Activated naive CD8-positive, alpha-beta T cell treated with anti-CD3 and anti-CD28 coated beads, Interleukin-2, amount 10 ng/mL, durations not matched to agents 7 days and 5 days (primary cell): ENCODE measurements around the gene PIGC. TPM values are rescaled to one million over a fixed set of nuclear protein-coding genes. Genes with fewer than 3 reads are reported as not detected.

Source experiments
- ATAC-seq: fragments of 150-1000 bp; cut with Tn5 transposase; one replicate; pipeline ENCODE4 v1.10.0; 2021; ENCODE audit warnings: low read depth, moderate library complexity
- POLR2A ChIA-PET: fragments of 350-600 bp; sonication (Branson Sonifier 250); formaldehyde crosslinking; loops from one replicate; lab custom pipeline; 2021; ENCODE audit warnings: antibody characterized with exemption; lab: Charles Lee
- DNase-seq: peaks from one replicate; pipeline ENCODE4 v3.0.0; 2021
- H3K27ac Mint-ChIP-seq: one replicate; pipeline ENCODE4 v1.8.0; 2022; ENCODE audit warnings: mild to moderate bottlenecking, mixed read lengths
- H3K27me3 Mint-ChIP-seq: one replicate; pipeline ENCODE4 v1.8.0; 2022; ENCODE audit warnings: mild to moderate bottlenecking, moderate library complexity, mixed read lengths
- H3K36me3 Mint-ChIP-seq: one replicate; pipeline ENCODE4 v1.8.0; 2021; ENCODE audit warnings: mild to moderate bottlenecking, mixed read lengths
- H3K4me1 Mint-ChIP-seq: one replicate; pipeline ENCODE4 v1.8.0; 2021; ENCODE audit warnings: mixed read lengths
- H3K4me3 Mint-ChIP-seq: one replicate; pipeline ENCODE4 v1.8.0; 2022; ENCODE audit warnings: mild to moderate bottlenecking, moderate library complexity, mixed read lengths
- H3K9me3 Mint-ChIP-seq: one replicate; pipeline ENCODE4 v1.8.0; 2021; ENCODE audit warnings: mixed read lengths
- total RNA-seq, 2 experiments: library from RNA; stranded (reverse); gene quantifications; one replicate each; pipeline ENCODE4 v1.2.3, GENCODE V29; 2021

Gene PIGC
- total RNA-seq, 2 experiments from 2014 or later, result 32.1 to 32.8 TPM

DNA sequence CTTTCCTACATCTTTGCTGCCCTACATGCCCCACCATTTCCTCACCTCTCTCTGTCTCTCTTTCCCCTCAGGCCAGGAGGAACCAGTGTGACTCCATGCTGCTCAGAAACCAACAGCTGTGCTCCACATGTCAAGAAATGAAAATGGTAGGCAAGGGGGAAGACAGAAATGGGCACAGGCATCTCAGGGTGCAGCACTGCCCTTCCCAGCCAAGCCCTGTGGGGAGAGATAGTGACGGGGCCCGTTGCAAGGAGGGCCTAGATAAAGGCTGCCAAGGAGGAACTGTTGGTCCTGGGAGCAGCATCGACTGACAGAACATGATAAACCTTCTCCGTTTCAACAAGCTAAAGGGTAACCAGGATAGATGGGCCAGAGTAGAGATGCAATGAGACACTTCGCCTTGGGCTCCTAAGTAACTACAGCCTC lies 12.5 kb upstream of the PIGC start:
- ATAC-seq, result no peak
- peaks cover 9% of the 10 kb centered on the region for H3K27me3 Mint-ChIP-seq
- no peak overlapping the region for H3K4me3 Mint-ChIP-seq
- POLR2A ChIA-PET, result no interaction called here
- H3K36me3 Mint-ChIP-seq, result no peaks in the 10 kb centered on the region
- H3K4me1 Mint-ChIP-seq, result peaks cover 5% of the 10 kb centered on the region
- no peak for DNase-seq
- no peak overlapping the region for H3K27ac Mint-ChIP-seq
- no peaks in the 10 kb centered on the region for H3K9me3 Mint-ChIP-seq

DNA sequence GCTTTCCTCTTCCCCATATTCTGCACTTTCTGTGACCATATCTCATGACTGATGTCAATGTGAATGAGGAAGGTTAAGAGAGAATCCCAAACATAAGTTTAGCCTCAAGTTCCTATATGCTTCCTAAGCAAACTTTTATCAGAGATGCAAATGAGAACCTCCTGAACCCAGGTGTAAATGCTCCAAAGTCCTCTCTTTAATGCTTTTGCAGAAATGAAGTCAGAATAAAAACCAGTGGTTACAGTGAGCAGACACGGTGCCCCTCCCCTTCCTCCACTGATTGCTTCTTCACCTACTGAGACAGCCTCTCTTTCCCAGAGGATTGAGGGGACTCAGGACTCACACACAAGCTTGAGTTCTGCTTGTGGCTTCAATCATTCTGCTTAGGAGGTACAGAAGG lies 11.6 kb upstream of the PIGC start:
- DNase-seq (no peak), ATAC-seq (no peak)
- Mint-ChIP-seq H3K4me1 (peaks cover 14% of the 10 kb centered on the region), H3K27me3 (peaks cover 9% of the 10 kb centered on the region), H3K4me3 (no peak overlapping the region), H3K27ac (no peak overlapping the region), H3K9me3 (no peaks in the 10 kb centered on the region), H3K36me3 (no peaks in the 10 kb centered on the region)
- POLR2A ChIA-PET, result no interaction called here

GRCh38 chr1:172453607-172454006 lies 9.7 kb upstream of the PIGC start:
- ATAC-seq (no peak), DNase-seq (no peak)
- Mint-ChIP-seq H3K4me3 (no peak overlapping the region), H3K27me3 (no peaks in the 10 kb centered on the region), H3K9me3 (no peaks in the 10 kb centered on the region), H3K27ac (no peak overlapping the region), H3K4me1 (peaks cover 26% of the 10 kb centered on the region), H3K36me3 (no peaks in the 10 kb centered on the region)
- POLR2A ChIA-PET, result no interaction called here

DNA sequence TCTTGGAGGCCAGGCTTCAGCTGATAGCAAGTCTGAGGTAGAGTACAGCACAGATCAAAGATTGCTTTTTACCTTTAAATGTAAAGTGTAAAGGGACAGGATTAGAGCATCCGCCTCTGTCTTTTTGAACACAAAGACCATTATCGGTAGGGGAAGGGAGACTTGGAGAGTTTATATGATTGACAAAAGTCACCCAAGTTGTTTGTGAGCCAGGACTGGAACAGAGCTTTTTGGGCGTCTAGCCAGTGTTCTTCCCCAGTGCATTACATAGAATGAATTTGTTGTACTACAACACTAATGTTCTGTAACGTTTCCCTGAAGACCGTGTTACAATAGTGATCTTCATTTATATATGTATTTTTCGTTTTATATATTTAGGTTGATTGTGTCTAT lies 9.3 kb upstream of the PIGC start:
- DNase-seq (no peak), ATAC-seq (no peak)
- Mint-ChIP-seq H3K36me3 (no peaks in the 10 kb centered on the region), H3K27me3 (no peaks in the 10 kb centered on the region), H3K27ac (no peak overlapping the region), H3K9me3 (no peaks in the 10 kb centered on the region), H3K4me3 (no peak overlapping the region), H3K4me1 (peaks cover 26% of the 10 kb centered on the region)
- POLR2A ChIA-PET, result no interaction called here

DNA sequence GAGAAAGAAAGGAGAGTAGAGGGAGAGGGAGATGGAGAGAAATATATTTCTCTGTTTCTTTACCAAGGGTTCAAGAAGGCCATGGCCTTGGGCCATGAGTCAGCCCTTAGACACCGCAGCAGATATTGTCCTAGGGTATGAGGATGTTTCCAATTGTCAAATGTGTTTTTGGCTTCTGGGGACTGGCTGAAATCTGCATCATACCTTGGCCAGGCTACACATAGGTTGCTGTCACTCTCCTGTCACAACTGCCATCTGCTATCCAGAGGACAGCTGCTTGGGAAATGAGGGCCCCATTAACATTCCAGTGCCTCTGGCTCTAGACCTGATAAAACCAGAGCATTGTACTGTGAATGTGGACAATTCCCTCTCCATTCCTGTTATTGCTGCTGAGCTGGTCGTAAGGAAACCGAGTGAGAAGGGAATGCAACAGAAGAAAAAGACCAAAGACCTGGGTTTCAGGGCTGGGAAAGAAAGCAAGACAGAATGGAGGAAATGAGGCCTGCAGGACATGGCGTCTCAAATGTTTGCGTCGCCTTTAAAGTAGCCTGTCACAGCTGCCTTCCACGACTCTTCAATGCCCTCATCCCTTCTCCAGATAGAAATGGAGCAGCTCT lies 8.8 kb upstream of the PIGC start:
- ATAC-seq (no peak), DNase-seq (no peak)
- Mint-ChIP-seq H3K9me3 (no peaks in the 10 kb centered on the region), H3K27ac (no peak overlapping the region), H3K27me3 (no peaks in the 10 kb centered on the region), H3K4me3 (no peak overlapping the region), H3K36me3 (no peaks in the 10 kb centered on the region), H3K4me1 (peaks cover 26% of the 10 kb centered on the region)
- POLR2A ChIA-PET, result no interaction called here

- POLR2A ChIA-PET, result interaction anchor here (0.6 to 0.8 kb wide), 3 partner anchors 81 to 1274 kb away, joined by 3 to 6 read pairs (median 3); no protein-coding TSS in a partner anchor
- no peaks in the 10 kb centered on the region for H3K36me3 Mint-ChIP-seq
- H3K9me3 Mint-ChIP-seq, result no peaks in the 10 kb centered on the region
- no peaks in the 10 kb centered on the region for H3K27me3 Mint-ChIP-seq
- peak overlapping the region; percentile 68 for H3K27ac Mint-ChIP-seq
- DNase-seq, result no peak
- peaks cover 26% of the 10 kb centered on the region for H3K4me1 Mint-ChIP-seq
- peak; percentile 41 for ATAC-seq
- no peak overlapping the region for H3K4me3 Mint-ChIP-seq
These were observed 7.2 kb upstream of the PIGC start for GRCh38 chr1:172451002-172451443.

- DNase-seq (no peak), ATAC-seq (peak; percentile 19)
- Mint-ChIP-seq H3K36me3 (no peaks in the 10 kb centered on the region), H3K27ac (peak overlapping the region; percentile 68), H3K4me3 (peak overlapping the region; percentile 7), H3K4me1 (peaks cover 26% of the 10 kb centered on the region), H3K27me3 (no peaks in the 10 kb centered on the region), H3K9me3 (no peaks in the 10 kb centered on the region)
- POLR2A ChIA-PET, result interaction anchor here (0.6 to 1.4 kb wide), 3 partner anchors 82 to 277 kb away, joined by 3 to 4 read pairs (median 3); partner anchors contain the start of gene SUCO
These were observed 6.6 kb upstream of the PIGC start for GRCh38 chr1:172450524-172450885.

- peak overlapping the region; percentile 68 for H3K27ac Mint-ChIP-seq
These were observed 6.0 kb upstream of the PIGC start for GRCh38 chr1:172449585-172450523.

GRCh38 chr1:172448995-172449584 lies 5.2 kb upstream of the PIGC start:
- H3K36me3 Mint-ChIP-seq, result no peaks in the 10 kb centered on the region
- no peak overlapping the region for H3K27ac Mint-ChIP-seq
- H3K4me1 Mint-ChIP-seq, result peaks cover 28% of the 10 kb centered on the region
- H3K4me3 Mint-ChIP-seq, result no peak overlapping the region
- POLR2A ChIA-PET, result interaction anchor here (1.4 kb wide), 1 partner anchor 83 kb away, joined by 4 read pairs; the partner anchor contains the start of gene SUCO
- DNase-seq (no peak), ATAC-seq (no peak)
- H3K9me3 Mint-ChIP-seq, result no peaks in the 10 kb centered on the region
- H3K27me3 Mint-ChIP-seq, result no peaks in the 10 kb centered on the region

More at GRCh38 chr1:172449585-172450523, 6.0 kb upstream of the PIGC start:
- POLR2A ChIA-PET, result interaction anchor here (0.6 to 1.4 kb wide), 2 partner anchors 83 to 278 kb away, joined by 3 to 4 read pairs; partner anchors contain the start of gene SUCO
- no peaks in the 10 kb centered on the region for H3K9me3 Mint-ChIP-seq
- H3K4me3 Mint-ChIP-seq, result peak overlapping the region; percentile 25
- peak; percentile 81 for ATAC-seq
- H3K27me3 Mint-ChIP-seq, result no peaks in the 10 kb centered on the region
- H3K4me1 Mint-ChIP-seq, result peaks cover 26% of the 10 kb centered on the region
- DNase-seq, result peak; percentile 49
- no peaks in the 10 kb centered on the region for H3K36me3 Mint-ChIP-seq

- no peak for DNase-seq
- Mint-ChIP-seq H3K27me3 (no peaks in the 10 kb centered on the region), H3K4me1 (peaks cover 33% of the 10 kb centered on the region), H3K36me3 (peaks cover 2% of the 10 kb centered on the region), H3K4me3 (no peak overlapping the region), H3K9me3 (no peaks in the 10 kb centered on the region), H3K27ac (no peak overlapping the region)
- no peak for ATAC-seq
- POLR2A ChIA-PET, result no interaction called here
These were observed 3.8 kb upstream of the PIGC start for GRCh38 chr1:172447641-172448040.

GRCh38 chr1:172446547-172446946 lies 2.7 kb upstream of the PIGC start:
- Mint-ChIP-seq H3K27me3 (no peaks in the 10 kb centered on the region), H3K4me1 (peaks cover 44% of the 10 kb centered on the region), H3K27ac (no peak overlapping the region), H3K36me3 (peaks cover 12% of the 10 kb centered on the region), H3K9me3 (no peaks in the 10 kb centered on the region), H3K4me3 (no peak overlapping the region)
- POLR2A ChIA-PET, result no interaction called here
- ATAC-seq (no peak), DNase-seq (no peak)

DNA sequence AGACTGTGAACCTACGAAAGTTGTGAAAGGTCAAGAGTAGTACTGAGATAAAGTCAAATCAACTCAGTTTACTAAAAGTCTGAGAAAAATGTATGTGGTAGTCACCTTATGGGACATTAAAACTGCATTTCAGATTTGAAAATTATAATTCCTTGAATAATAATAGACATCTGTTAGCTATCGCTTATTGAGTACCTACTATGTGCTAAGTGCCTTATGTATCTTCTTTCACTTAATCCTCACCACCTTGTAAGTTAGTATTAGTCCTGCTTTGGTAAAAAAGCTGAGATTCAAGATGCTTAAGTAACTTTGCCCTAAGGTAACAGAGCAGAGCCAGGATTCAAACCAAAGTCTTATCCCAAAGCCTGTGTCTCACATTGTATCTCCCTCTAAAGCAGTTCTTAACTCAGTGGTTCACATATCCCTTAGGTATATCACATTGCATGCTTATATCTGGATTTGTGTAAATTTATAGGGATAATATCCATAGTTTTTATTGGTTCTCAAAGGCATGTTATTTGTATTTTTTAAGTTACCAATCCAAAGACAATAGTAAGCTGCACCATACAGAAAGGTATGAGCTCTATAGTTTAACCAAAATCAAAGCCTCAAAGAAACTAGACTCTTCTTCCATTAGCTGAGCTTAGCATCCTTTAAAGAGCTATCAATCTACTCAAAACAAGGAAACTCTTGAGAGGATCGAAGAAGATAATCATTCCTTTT lies 865 bp downstream of the PIGC start:
- Mint-ChIP-seq H3K27ac (peak overlapping the region; percentile 92), H3K4me3 (peak overlapping the region; percentile 94), H3K9me3 (no peaks in the 10 kb centered on the region), H3K36me3 (peaks cover 36% of the 10 kb centered on the region), H3K4me1 (peaks cover 32% of the 10 kb centered on the region), H3K27me3 (no peaks in the 10 kb centered on the region)
- POLR2A ChIA-PET, result interaction anchor here (0.7 to 1.5 kb wide), 2 partner anchors 13 to 89 kb away, joined by 3 to 5 read pairs; no protein-coding TSS in a partner anchor
- ATAC-seq, result no peak
- DNase-seq, result no peak

GRCh38 chr1:172442404-172442803 lies 1.5 kb downstream of the PIGC start:
- Mint-ChIP-seq H3K4me3 (peak overlapping the region; percentile 28), H3K9me3 (no peaks in the 10 kb centered on the region), H3K36me3 (peaks cover 38% of the 10 kb centered on the region), H3K27me3 (no peaks in the 10 kb centered on the region), H3K4me1 (peaks cover 32% of the 10 kb centered on the region), H3K27ac (no peak overlapping the region)
- no peak for DNase-seq
- no peak for ATAC-seq
- POLR2A ChIA-PET, result no interaction called here
